ENCODE results near the gene N4BP2L2.

N4BP2L2 gene

DNA sequence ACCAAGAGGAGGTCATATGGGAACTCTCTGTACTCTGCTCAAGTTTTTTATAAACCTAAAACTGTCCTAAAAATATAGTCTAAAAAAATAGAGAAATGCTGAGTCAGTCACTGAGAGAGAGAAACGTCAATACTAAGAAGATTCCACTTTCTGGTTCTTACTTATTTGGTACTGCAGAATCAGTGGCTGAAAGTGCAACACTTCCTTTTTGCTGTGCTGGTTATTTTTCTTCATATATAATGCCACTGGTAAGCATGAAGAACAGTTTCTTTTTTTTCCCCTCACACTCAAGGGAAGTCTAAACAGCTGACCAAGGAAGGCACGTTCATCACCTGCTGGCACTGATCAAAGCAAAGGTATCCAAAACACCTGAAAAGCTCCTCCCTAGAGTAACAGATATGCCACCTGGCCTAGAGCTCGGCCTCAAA, 66.4 kb downstream of the N4BP2L2 start:
- Histone ChIP-seq H4K20me1 (ENCODE audit: insufficient read depth) (no peaks in the 10 kb centered on the region), H3K4me1 (ENCODE audit: low read depth, poor library complexity, severe bottlenecking) (peaks cover 64% of the 10 kb centered on the region), H3K79me2 (ENCODE audit: insufficient read depth, low read depth) (no peaks in the 10 kb centered on the region), H3K36me3 (ENCODE audit: insufficient read depth) (no peaks in the 10 kb centered on the region), H3K9ac (peak overlapping the region; percentile 53), H3K4me3 (IDR thresholded peaks at IDR 0.05; ENCODE audit: insufficient read depth, low read depth, low read length) (no peak overlapping the region), H3K27ac (peak overlapping the region; percentile 93), H2AFZ (ENCODE audit: low read depth) (peak overlapping the region; percentile 47; the same call in 1 of the 2 replicates), H3K4me2 (peak overlapping the region; percentile 97), H3K27me3 (ENCODE audit: insufficient read depth, low read depth) (no peaks in the 10 kb centered on the region)
- TF ChIP-seq CTCF (conservative IDR thresholded peaks at IDR 0.05; ENCODE audit: low read depth, low read length): no peak

GRCh38 chr13:32471187-32471922, 67.2 kb downstream of the N4BP2L2 start:
- H3K4me2 ChIP-seq: peak overlapping the region; percentile 97
- H3K27ac ChIP-seq: peak overlapping the region; percentile 93
- no peaks in the 10 kb centered on the region for H4K20me1 ChIP-seq (ENCODE audit: insufficient read depth)
- no peaks in the 10 kb centered on the region for H3K36me3 ChIP-seq (ENCODE audit: insufficient read depth)
- peaks cover 64% of the 10 kb centered on the region for H3K4me1 ChIP-seq (ENCODE audit: low read depth, poor library complexity, severe bottlenecking)
- no peak for TF ChIP-seq CTCF (conservative IDR thresholded peaks at IDR 0.05; ENCODE audit: low read depth, low read length)
- H2AFZ ChIP-seq (ENCODE audit: low read depth): peak overlapping the region; percentile 47; the same call in 1 of the 2 replicates
- peak overlapping the region; percentile 53 for H3K9ac ChIP-seq
- no peaks in the 10 kb centered on the region for H3K27me3 ChIP-seq (ENCODE audit: insufficient read depth, low read depth)
- no peak overlapping the region for H3K4me3 ChIP-seq (IDR thresholded peaks at IDR 0.05; ENCODE audit: insufficient read depth, low read depth, low read length)
- no peaks in the 10 kb centered on the region for H3K79me2 ChIP-seq (ENCODE audit: insufficient read depth, low read depth)

DNA sequence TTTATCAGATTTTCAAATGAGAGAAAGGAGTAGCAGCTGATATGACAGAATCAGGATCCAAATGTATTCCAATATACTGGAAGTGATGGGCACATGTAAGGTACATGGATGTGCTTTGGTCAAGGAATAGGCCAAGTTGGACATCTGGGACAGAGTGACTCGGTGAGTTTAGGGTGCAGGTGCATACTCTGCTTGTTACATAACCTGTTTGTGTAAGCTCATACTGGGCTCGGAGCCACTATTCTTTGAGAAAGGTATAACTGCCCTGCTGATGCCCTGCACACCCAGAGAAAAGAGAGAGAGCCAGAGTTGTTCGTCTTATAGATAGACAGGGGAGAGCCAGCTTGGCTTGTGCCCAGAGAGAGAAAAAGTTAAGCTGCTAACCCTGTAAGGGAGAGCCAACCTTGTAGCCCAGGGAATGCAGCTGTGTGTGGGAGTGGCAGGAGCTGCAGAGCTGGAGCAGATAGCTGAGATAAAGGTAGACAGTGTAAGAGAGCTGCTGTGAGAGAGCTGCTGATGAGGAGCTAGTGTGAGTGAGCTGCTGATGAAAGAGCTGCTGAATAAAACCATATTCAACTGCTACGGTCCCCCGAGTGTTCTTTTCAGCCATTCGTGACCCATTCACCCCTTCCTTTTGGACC, 70.0 kb downstream of the N4BP2L2 start:
- Histone ChIP-seq H2AFZ (ENCODE audit: low read depth) (no peak overlapping the region), H3K4me3 (IDR thresholded peaks at IDR 0.05; ENCODE audit: insufficient read depth, low read depth, low read length) (no peak overlapping the region), H3K27me3 (ENCODE audit: insufficient read depth, low read depth) (no peaks in the 10 kb centered on the region), H3K27ac (no peak overlapping the region), H3K9ac (no peak overlapping the region), H3K4me1 (ENCODE audit: low read depth, poor library complexity, severe bottlenecking) (peaks cover 61% of the 10 kb centered on the region), H3K79me2 (ENCODE audit: insufficient read depth, low read depth) (no peaks in the 10 kb centered on the region), H3K36me3 (ENCODE audit: insufficient read depth) (no peaks in the 10 kb centered on the region), H4K20me1 (ENCODE audit: insufficient read depth) (no peaks in the 10 kb centered on the region), H3K4me2 (no peak overlapping the region)
- no peak for TF ChIP-seq CTCF (conservative IDR thresholded peaks at IDR 0.05; ENCODE audit: low read depth, low read length)

DNA sequence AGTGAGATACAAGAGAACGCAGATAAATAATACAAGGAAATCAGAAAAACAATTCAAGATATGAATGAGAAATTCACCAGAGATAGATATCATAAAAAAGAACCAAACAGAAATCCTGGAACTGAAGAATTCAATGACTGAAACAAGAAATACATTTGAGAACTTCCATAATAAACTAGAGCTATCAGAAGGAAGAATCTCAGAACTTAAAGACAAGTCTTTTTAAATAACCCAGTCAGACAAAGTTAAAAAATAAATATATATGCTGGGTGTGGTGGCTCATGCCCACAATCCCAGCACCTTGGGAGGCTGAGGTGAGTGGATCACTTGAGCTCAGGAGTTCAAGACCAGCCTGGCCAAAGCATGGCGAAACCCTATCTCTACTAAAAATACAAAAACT, 82.0 kb downstream of the N4BP2L2 start:
- Histone ChIP-seq H3K9ac (no peak overlapping the region), H3K4me2 (no peak overlapping the region), H3K4me3 (IDR thresholded peaks at IDR 0.05; ENCODE audit: insufficient read depth, low read depth, low read length) (no peak overlapping the region), H3K27ac (no peak overlapping the region), H2AFZ (ENCODE audit: low read depth) (no peak overlapping the region), H3K4me1 (ENCODE audit: low read depth, poor library complexity, severe bottlenecking) (no peaks in the 10 kb centered on the region), H3K27me3 (ENCODE audit: insufficient read depth, low read depth) (no peaks in the 10 kb centered on the region), H4K20me1 (ENCODE audit: insufficient read depth) (no peaks in the 10 kb centered on the region), H3K79me2 (ENCODE audit: insufficient read depth, low read depth) (no peaks in the 10 kb centered on the region), H3K36me3 (ENCODE audit: insufficient read depth) (no peaks in the 10 kb centered on the region)
- TF ChIP-seq CTCF (conservative IDR thresholded peaks at IDR 0.05; ENCODE audit: low read depth, low read length): no peak

Measured in KMS-11 (cell line).